GM18508 (cell line): ENCODE measurements around the gene GUCY1A1.

Source experiments
- ATAC-seq: cut with Tn5 transposase; IDR thresholded peaks from one replicate; pipeline ENCODE4 v1.9.1; 2021; ENCODE audit warnings: moderate number of reproducible peaks; ENCODE audit not compliant: insufficient read depth, unreplicated experiment

Gene GUCY1A1

DNA sequence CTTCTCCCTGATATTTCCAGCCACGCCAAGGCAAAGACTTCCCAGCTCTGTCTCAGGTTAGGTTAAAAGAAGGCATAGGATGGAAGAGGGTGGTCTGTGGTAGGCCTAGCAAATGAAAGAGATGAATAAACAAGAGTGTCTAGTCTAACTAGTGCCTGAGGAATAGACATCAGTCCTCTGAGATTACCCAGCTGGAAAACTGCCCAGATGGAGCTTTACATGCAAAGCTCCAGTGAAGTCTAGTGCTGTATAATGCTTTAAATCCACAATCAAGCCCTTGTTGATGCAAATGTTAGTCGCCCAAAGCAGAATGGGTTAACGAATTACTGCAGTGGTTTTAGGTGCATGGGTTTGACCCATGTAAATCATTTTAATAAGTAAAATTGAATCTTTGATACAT lies 67.4 kb downstream of the GUCY1A1 start:
- ATAC-seq, result no peak

DNA sequence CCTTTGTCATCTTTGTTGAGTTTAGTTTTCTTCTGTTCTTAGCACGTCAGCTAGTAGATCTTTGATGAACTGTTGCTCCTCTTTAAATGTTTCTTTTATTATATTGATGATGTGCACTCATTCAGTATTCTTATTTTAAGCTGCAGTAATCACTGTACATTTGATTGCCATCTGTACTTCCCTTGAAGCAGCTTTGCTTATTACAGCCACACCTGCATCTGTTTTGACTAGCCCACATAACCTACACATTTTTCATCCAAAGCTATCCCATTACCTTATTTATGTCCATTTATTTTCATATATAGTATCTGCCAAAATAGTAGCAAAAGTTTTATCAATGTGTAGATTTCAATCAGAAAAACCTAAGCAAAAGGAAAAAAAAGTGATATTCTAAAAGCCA lies 68.3 kb downstream of the GUCY1A1 start:
- no peak for ATAC-seq

DNA sequence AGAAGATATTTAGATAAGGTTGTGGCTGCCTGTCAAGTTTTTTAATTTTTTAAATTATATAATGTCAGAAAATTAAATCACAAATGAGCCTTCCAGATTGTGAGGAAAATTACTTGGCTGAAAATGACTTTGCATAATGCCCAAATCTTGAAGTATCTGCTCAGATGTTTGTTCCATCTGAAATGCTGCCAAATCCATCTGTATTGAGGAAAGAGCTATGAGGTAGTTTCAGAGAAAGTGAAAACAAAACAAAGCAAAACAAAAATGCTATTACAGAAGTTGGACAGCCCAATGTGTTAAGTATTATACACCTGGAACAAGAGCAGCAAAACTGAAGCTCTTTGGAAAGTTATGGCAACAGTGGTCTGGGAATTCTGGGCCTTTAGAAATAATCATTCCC lies 68.8 kb downstream of the GUCY1A1 start:
- ATAC-seq, result no peak

DNA sequence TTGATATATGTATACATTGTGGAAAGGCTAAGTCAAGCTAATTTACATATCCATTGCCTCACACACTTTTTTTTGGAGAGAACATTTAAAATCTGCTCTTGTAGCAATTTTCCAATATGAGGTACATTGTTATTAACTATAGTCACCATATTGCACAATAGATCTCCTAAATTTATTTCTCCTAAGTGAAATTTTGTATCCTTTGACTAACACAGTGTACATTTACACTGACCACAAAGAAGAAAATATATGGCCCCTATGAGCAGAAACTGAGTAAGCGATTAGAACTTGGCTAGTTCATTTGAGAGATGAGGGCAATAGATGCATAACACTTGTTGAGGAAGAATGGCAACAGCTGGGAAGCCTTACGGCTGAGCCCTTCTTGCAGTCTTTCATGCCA lies 71.9 kb downstream of the GUCY1A1 start:
- no peak for ATAC-seq

DNA sequence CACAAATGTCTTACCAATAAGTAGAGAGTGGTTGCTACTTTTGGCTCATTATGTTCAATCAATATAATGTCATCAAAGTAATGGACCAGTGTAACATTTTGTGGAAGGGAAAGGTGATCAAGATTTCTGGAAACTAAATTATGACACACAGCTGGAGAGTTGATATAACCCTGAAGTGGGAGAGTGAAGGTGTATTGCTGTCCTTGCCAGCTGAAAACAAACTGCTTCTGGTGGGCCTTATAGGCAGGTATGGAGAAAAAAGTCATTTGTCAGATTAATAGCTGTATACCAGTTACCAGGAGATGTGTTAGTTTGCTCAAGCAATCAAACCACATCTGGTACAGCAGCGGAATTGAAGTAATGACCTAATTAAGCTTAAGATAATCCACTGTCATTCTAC lies 74.9 kb downstream of the GUCY1A1 start:
- no peak for ATAC-seq

DNA sequence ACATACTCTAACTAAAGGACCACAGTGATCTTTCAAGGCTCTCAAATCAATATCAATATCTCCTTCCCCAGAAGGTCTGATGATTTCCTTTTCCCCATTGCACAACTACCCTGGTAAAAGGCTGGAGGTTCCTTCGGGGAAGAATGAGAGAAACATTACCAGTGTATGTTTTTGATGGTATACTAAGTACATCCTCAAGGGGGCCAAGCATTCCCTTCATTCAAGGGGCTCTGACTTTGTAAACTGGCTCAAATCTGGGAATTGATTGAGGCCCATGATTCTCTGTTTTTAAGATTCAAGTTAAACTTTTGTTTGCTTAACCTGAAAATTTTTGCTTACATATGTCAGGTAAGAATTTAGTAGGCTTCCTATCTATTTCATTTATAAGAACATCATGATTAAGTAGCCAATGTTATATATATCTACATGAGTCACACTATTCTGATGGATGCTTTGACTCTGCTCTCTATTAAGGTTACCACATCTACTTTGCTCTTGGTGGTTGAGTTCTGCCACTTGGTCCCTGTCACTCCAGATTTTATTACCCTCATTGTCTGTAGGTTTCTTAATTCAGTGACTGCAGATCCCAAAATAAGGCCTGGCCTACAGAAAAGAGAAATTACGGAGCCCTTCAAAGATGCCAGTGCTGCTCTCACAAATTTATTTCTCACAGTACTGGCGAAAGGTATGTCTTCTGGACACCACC lies 75.8 kb downstream of the GUCY1A1 start:
- no peak for ATAC-seq

DNA sequence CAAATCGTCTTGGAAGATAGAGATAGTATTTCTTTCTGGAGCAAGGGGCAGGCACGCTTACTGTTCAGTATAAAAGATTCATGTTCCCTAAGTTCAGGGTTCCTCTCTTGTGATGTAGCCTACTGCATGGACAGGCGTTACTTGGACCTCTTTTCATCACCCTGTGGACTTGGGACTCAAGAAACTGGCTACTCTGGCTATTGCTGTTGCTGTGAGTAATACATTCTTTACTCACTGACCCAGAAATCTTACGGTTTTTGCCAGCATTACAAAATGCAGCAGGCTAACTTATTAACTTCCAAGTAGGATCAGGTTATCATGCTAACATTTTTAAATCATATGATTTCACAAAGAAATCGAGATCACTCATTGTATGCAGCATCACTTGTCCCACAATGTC lies 79.3 kb downstream of the GUCY1A1 start:
- ATAC-seq, result no peak

DNA sequence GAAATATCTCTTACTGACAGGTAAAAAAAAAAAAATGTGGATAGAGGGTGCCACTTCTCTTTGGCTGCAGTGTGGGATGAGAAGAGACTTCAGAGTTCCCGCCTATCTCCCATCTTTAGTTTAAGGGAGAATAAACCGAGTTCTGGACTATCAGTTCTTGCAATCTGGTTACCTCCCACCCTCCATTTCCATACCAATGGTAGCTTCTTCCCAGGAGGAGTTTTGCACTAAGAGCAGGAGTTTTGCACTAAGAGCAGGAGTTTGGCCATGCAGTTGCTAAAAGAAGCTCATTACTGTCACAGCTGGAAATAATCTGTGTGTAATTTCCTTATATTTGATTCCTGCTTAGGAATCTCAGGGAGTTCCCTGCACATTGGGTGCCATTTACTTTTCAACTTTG lies 81.4 kb downstream of the GUCY1A1 start:
- ATAC-seq, result no peak

DNA sequence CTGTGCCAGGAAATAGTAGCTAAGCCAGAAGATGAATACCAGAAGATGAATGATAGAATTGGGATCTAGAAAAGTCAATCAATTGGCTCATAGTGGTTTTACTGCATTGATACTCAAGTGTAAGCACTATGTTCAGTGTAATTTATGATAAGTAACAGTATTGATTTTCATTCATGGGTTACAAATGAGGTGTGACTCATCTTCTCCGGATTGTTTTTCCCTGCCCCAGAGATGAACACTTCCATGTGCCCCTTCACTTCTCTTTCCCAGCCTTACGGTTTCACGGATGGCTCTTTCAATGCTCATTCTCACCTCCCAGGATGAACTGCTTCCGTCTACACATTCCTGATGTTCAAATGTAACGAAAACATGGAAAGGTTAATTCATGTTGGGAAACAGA lies 82.4 kb downstream of the GUCY1A1 start:
- ATAC-seq, result no peak

DNA sequence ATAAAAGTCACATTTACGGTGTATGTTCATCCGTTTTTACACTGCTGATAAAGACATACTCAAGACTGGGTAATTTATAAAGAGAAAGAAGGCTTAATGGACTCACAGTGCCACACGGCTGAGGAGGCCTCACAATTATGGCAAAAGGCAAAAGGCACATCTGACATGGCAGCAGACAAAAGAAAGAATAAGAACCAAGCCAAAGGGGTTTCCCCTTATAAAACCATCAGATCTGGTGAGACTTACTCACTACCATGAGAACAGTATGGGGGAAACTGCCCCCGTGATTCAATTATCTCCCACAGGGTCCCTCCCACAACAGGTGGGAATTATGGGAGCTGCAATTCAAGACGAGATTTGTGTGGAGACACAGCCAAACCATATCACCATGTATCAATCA lies 84.9 kb downstream of the GUCY1A1 start:
- no peak for ATAC-seq

DNA sequence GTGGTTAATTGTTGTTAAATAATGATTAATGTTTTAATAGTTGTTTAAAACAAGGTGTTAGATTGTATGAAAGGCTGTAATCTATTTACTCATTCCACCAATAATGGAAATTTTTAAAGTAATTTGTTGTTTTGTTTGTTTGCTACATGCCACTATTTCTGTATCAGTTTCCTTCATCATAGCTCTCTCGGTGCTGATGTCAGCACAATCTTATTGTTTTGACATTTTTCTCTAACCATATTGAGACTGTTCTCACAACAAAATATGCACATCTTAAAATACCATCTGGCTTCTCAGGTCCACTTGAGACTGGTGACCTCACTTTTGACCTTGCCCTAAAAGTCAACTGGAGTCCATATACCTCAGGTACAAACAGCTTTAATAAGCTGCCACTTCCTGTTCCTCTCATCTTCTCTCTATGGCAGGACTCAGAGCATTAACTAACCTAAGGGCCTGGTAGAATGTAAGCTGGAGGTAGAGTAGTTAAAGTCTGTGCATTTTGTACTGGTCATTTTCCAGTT lies 91.2 kb downstream of the GUCY1A1 start:
- ATAC-seq, result no peak

DNA sequence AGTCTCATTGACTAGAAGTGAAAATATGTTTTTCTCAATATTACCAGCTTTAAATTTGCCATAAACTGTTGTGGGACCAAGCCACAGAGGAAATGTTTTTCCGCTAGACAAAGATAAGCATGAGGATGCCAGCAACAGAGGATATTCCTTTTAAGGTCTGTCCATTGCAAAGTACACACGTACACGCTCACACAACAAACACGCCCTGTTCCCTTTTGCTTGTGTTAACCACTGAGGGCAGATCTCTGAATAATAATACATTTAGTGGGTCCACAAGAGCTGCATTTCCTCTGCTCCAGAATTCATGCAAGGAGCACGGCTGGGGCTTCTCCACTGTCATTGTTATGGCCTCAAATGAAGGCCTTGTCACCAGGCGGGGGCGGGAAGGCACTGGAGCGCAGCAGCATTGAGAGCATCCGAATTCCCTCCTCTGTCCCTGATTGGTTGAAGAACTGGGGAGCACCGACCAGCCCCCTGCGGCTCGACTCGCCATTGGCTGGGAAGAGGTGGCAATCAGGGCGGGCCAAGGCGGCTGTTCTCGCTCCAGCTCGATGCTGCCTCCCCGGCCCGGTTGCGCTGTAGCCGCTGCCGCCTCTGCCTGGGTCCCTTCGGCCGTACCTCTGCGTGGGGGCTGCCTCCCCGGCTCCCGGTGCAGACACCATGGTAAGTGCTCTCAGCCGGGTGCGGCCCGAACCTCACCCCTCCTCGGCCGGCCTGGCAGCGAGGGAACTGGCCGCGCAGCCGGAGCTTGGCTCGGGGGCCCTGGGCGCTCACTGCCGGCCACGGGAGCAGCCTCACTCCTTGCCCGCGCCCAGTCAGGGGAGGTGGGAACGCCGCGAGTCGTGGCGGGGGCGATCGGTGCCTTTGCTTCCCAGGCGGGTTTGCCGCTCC lies 92.1 kb downstream of the GUCY1A1 start, which contains the start of gene GUCY1B1:
TSS of gene GUCY1B1 (plus strand) at position 541 of the 891 bp plus-strand sequence. CDS start at position 661, 120 bp downstream.
- ATAC-seq, result peak; percentile 99

DNA sequence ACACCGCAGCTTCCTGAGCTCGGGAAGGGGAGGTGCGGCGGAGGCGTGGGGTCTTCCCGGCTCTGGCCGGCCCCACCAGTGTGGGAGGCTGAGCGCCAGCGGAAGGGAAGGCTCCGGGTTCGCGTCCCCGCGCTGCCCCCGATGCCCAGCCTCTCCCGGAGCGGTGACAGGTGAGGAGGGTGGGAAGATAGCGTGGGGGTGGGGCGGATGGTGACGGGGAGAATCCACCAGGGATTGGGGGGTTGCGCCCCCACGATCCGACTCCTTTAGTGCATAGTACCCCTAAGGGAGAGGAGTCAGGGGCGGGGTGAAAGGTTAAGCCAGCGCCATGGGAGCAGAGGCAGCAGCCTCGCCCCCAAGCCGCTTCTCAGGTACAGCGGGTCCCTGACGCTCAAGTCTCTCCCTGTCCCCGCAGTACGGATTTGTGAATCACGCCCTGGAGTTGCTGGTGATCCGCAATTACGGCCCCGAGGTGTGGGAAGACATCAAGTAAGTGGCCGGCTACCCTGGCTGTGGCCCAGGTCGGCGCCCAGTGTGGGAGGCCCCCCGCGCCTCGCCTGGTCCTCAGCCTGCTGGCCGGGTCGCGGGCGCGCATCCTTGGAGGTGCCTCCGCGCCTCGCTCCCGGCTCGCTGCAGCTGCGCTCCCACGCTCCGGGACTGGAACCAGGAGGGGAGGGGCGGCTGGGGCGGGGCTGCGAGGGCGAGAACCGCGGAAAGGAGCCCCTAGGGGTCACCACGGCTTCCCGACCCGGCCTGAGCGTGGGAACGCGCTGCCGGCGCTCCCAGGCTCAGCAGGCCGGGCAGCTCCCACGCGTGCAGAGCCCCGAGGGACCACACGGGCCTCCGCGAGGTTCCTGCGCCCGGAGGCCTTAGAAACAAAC lies 93.0 kb downstream of the GUCY1A1 start:
- no peak for ATAC-seq

DNA sequence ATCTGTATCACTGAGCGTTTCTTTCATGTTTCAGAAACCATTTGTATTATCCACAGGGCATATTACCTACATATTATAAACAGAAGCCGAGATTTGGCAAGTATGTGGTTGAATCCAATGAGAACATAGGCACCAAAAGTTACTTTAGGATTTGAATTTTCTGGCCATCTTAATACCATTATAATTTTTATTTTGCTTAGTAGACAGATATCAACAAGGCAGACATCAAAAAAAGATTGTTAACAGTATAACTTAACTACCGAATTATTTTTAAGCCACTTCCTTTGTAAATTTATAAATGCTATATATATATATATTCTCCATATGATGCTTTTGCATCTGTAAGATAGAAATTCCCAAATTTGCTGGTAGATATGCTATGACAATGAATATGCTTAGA lies 94.4 kb downstream of the GUCY1A1 start:
- ATAC-seq, result no peak

DNA sequence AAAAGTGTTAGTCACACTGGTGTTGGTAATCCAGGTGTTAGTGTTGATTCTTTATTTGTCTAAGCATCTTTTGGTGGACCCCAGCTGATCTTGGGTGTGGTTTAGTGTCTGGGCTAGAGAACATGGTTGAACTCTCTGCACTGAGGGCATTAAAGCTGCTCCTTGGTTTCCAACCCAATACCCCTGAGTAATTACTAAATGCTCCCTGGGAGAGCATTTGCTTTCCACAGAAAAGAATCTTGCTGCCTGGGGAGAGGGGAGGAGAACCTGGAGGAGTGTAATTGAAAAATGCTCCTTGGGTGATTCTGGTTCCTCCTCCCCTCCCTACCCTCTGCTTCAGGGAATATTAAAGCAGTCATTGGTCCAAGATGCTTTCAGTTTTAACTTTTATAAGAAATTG lies 95.3 kb downstream of the GUCY1A1 start:
- no peak for ATAC-seq

DNA sequence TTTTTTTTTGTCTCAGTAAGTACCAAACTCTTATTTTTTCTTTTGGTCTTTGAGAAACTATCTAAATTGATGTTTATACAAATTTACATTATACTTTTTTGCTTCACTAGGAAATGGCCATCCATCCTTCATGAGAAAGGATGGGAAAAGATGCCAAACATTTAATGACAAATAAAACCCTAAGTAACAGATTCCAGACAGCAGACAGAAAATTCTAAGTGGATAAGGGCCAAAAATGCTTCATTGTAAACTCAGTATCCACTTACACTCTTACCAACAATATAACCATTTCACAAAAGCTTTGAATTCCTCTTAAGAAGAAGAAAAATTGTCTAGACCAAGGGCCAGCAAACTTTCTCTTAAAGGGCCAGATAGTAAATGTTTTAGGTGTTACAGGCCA lies 95.7 kb downstream of the GUCY1A1 start:
- no peak for ATAC-seq

DNA sequence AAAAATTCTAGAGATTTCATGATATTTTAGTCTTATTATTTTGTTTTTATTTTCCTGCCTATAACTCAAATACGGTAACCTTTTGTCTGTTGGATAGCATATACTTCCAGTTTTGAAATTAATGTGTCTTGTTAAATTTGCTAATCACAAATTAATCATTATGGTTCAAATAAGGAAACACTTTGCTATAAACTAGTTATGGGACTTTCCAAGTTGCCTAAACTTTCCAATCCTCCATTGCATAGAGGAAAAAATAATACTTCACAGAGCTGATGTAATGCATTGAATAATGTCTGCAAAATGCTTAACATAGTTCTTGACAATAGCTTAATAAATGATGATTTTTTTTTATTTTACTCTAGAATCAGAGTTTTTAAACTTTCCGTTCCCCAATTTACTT lies 96.9 kb downstream of the GUCY1A1 start:
- no peak for ATAC-seq

DNA sequence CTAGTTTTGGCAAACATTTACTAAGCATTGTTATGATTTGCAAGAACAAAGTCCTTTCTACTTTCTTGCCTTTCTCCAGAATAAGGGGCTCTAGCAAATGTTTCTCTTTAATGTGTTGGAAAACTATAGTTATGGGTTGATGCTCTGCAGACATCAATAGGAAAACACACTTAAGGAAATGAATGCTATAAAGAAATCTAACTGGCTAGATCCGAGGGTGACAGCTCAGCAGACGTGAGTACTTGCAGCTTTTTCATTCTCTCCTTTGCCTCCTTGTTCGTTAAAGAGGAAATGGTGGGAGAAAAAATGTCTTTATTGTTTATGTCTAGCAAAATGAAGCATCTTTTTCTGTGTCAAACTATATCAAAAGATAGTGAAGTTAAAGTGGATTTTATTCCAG lies 98.5 kb downstream of the GUCY1A1 start:
- ATAC-seq, result no peak

DNA sequence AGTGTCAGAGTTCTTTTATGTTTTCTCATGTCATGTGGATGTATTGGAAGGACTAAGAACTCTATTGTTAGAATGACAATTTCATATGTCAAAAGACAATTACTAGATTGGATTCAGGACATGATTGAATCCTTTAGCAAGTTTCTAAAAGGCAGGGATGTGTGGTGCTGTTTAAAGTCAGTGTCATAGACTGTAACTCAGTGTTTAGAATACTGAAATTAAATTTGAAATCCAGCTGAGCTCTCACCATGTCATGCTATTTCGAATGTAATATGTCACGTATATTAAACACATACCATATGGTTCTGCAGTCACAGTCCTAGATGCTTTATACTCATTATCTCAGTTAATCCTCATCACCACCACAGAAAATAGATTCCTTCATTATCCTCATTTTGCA lies 100.0 kb downstream of the GUCY1A1 start:
- ATAC-seq, result no peak

DNA sequence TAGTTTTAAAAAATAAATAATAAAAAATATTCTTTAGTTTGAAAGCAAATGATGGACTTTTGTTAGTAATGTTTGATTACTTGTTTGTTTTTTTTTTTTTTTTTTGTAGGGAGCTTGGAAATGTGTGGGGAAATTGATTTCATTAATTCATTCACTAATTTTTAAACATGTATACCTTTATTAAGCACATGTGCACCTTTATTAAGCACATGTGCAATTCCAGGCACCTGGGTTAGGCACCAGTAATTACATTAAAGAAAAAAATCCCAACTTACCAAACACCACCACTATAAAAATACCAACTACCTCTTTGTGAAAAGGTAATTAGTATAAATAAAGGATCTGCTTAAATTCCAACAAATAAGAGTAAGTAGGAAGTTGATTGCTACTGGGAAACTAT lies 101.7 kb downstream of the GUCY1A1 start:
- ATAC-seq, result no peak
